GM21447 (cell line): ENCODE results near the gene PANX1.

Experiments
- ATAC-seq: cut with Tn5 transposase; IDR thresholded peaks from one replicate; pipeline ENCODE4 v1.9.1; 2021; ENCODE audit not compliant: unreplicated experiment

PANX1 gene

GRCh38 chr11:94129512-94130297, 1.1 kb downstream of the PANX1 start:
- no peak for ATAC-seq

GRCh38 chr11:94130298-94131046, 1.8 kb downstream of the PANX1 start:
- ATAC-seq: no peak

GRCh38 chr11:94131047-94131717, 2.5 kb downstream of the PANX1 start:
- ATAC-seq: no peak

- ATAC-seq: no peak
Measured at GRCh38 chr11:94131718-94132115, 3.1 kb downstream of the PANX1 start.

- ATAC-seq: no peak
Measured at GRCh38 chr11:94132152-94132558, 3.5 kb downstream of the PANX1 start.

- no peak for ATAC-seq
Measured at GRCh38 chr11:94132823-94133408, 4.3 kb downstream of the PANX1 start.

GRCh38 chr11:94133752-94134151, 5.1 kb downstream of the PANX1 start:
- ATAC-seq: no peak

- peak; percentile 73 for ATAC-seq
Measured at GRCh38 chr11:94134651-94135512, 6.2 kb downstream of the PANX1 start.

- ATAC-seq: no peak
Measured at GRCh38 chr11:94139416-94139815, 10.8 kb downstream of the PANX1 start.

GRCh38 chr11:94140154-94140655, 11.6 kb downstream of the PANX1 start:
- no peak for ATAC-seq

GRCh38 chr11:94141511-94142307, 13.1 kb downstream of the PANX1 start:
- no peak for ATAC-seq

GRCh38 chr11:94142308-94143281, 14.0 kb downstream of the PANX1 start:
- ATAC-seq: no peak

GRCh38 chr11:94144216-94144615, 15.6 kb downstream of the PANX1 start:
- ATAC-seq: no peak

- no peak for ATAC-seq
Measured at GRCh38 chr11:94144664-94145063, 16.0 kb downstream of the PANX1 start.

- no peak for ATAC-seq
Measured at GRCh38 chr11:94145431-94145830, 16.8 kb downstream of the PANX1 start.

GRCh38 chr11:94145916-94146315, 17.3 kb downstream of the PANX1 start:
- no peak for ATAC-seq

- no peak for ATAC-seq
Measured at GRCh38 chr11:94147433-94147845, 18.8 kb downstream of the PANX1 start.

GRCh38 chr11:94148189-94148588, 19.5 kb downstream of the PANX1 start:
- no peak for ATAC-seq
